T-helper 17 cell (primary cell): ENCODE data around the gene EHD2. TPM values are rescaled to one million over a fixed set of nuclear protein-coding genes. Genes with fewer than 3 reads are reported as not detected.

Experiments used
- ATAC-seq: fragments of 150-1000 bp; cut with Tn5 transposase; 2 replicates; pipeline ENCODE4 v1.10.0; 2021; ENCODE audit warnings: mild to moderate bottlenecking, moderate library complexity
- DNase-seq, 3 donors: peaks; one replicate each; pipeline versions ENCODE4 v3.0.0 to v3.0.0-alpha.2; 2020 to 2021
- H3K9me3 ChIP-seq: one replicate; pipeline ENCODE4 v1.7.0; 2013; ENCODE audit warnings: low read length, mild to moderate bottlenecking; ENCODE audit not compliant: control insufficient read depth, poor library complexity, severe bottlenecking
- H3K27ac Mint-ChIP-seq: one replicate; pipeline ENCODE4 v1.8.0; 2022; ENCODE audit warnings: mild to moderate bottlenecking, moderate library complexity, mixed read lengths
- H3K27me3 Mint-ChIP-seq: one replicate; pipeline ENCODE4 v1.8.0; 2022; ENCODE audit warnings: mixed read lengths
- H3K36me3 Mint-ChIP-seq: one replicate; pipeline ENCODE4 v1.8.0; 2022; ENCODE audit warnings: low read depth, mixed read lengths
- H3K4me1 Mint-ChIP-seq: one replicate; pipeline ENCODE4 v1.8.0; 2022; ENCODE audit warnings: mild to moderate bottlenecking, mixed read lengths
- H3K4me3 Mint-ChIP-seq: one replicate; pipeline ENCODE4 v1.8.0; 2022; ENCODE audit warnings: mild to moderate bottlenecking, moderate library complexity, mixed read lengths
- total RNA-seq, 4 donors: library from RNA in 2 of 4; stranded (reverse) in 2 of 4; gene quantifications; one replicate each; pipeline ENCODE4 v1.2.3 and lab custom pipeline; 2022 to 2026

EHD2 gene
- total RNA-seq, 2 donors from 2014 or later: 0.70 TPM; not detected in 1

DNA sequence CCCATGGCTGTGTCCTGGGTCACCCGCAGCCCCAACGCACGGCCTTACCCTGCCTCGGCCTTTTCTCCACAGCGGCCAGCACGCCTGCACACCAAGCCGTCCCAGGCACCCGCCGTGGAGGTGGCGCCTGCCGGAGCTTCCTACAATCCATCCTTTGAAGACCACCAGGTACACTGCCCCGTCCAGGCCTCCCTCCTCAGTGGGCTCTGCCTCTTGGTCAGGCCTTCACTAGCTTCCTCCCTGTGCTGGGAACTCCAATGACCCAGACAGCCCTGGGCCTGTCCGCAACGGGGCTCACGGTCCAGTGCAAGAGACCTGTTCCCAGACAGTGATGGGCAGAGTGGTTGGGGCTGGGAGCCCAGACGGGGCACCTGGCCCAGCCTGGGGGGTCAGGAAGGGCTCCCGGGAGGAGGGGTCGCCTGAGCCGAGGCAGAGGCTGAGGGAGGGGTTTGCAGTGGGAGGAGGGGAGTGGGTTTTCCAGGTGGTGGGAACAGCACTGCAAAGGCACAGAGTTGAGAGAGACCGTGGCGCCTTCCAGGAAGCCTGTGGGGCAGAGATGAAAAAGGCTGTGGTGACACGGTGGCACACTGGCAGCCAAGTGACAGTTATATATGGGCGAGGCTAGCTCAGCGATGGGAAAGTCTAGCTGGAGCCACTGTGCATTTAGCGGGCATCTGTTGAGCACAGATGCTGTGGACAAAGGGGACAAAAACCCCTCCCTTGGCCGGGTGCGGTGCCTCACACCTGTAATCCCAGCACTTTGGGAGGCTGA, 39.4 kb downstream of the EHD2 start:
- H3K36me3 Mint-ChIP-seq: peaks cover 9% of the 10 kb centered on the region
- H3K4me3 Mint-ChIP-seq: no peak overlapping the region
- peak overlapping the region; percentile 89 for H3K27ac Mint-ChIP-seq
- DNase-seq: no peak
- H3K9me3 ChIP-seq: no peaks in the 10 kb centered on the region
- no peaks in the 10 kb centered on the region for H3K27me3 Mint-ChIP-seq
- H3K4me1 Mint-ChIP-seq: peaks cover 19% of the 10 kb centered on the region
- no peak for ATAC-seq

DNA sequence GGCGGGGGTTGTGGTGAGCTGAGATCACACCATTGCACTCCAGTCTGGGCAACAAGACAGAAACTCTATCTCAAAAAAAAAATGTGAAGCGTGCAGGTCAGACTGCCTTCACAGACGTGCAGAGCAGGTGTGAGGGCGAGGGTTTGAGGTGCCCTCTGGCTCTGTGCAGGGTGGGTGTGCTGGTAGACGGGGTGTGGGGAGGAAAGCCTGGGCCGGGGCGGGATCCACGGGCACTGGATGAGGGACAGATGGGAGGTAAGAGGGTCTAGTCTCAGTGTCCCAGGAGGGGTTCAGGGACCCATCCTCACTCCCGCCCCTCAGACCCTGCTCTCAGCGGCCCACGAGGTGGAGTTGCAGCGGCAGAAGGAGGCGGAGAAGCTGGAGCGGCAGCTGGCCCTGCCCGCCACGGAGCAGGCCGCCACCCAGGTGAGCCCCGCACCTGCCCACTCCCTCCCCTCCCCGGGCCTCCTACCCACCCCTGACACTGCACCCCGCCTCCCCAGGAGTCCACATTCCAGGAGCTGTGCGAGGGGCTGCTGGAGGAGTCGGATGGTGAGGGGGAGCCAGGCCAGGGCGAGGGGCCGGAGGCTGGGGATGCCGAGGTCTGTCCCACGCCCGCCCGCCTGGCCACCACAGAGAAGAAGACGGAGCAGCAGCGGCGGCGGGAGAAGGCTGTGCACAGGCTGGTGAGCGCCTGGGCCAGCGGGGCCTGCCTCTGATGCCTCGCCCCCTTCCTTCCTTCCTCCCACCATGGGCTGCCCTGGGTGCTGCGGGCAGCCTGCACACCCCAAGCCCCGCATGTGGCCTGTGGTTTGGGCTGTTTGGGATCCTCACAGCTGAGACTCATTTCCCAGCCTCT, 41.2 kb downstream of the EHD2 start:
- Mint-ChIP-seq H3K27me3 (no peaks in the 10 kb centered on the region), H3K27ac (peak overlapping the region; percentile 89), H3K4me1 (peaks cover 10% of the 10 kb centered on the region), H3K4me3 (no peak overlapping the region), H3K36me3 (peaks cover 11% of the 10 kb centered on the region)
- DNase-seq: no peak
- peak; percentile 12 for ATAC-seq
- no peaks in the 10 kb centered on the region for H3K9me3 ChIP-seq

- DNase-seq (no peak), ATAC-seq (no peak)
- Mint-ChIP-seq H3K36me3 (peaks cover 11% of the 10 kb centered on the region), H3K27ac (no peak overlapping the region), H3K27me3 (no peaks in the 10 kb centered on the region), H3K4me3 (no peak overlapping the region), H3K4me1 (peaks cover 10% of the 10 kb centered on the region)
- no peaks in the 10 kb centered on the region for H3K9me3 ChIP-seq
Measured at GRCh38 chr19:47755065-47755761, 42.0 kb downstream of the EHD2 start.

DNA sequence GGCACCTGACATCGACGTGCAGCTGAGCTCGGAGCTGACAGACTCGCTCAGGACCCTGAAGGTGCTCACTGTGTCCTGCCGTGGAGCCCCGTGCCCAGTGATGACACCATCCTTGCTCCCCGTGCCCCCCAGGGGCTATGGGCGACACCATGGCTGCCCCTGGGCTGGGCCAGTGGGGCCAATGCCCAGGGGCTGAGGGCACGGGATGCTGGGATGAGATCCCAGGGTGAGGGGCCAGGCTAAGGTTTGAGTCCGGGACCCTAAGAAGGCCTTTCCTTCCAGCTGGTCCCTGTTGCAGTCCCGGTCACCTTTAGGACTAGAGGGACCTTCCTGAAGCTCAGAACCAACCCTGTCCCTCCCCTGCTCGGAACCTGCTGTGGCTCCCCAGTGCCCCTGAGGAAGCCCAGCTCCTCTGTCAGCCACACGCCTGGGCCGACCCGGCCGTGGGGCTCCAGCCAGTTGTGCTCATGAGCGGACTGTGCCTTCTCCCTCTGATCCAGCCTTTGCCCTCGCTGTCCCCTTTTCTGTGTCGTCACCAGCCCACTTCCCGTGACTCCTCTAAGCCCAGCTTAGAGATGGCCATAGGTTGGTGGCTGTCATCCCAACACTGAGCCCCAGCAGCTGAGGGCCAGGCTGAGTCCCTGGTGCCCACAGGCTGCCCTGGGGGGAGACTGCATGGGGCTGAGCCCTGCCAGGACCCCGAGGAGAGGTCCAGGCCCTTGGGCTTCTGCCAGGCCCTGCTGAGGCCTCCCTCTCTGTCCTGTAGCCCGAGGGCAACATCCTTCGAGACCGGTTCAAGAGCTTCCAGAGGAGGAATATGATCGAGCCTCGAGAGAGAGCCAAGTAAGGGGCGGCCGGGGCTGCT, 42.8 kb downstream of the EHD2 start:
- no peak for ATAC-seq
- peaks cover 11% of the 10 kb centered on the region for H3K36me3 Mint-ChIP-seq
- no peak overlapping the region for H3K4me3 Mint-ChIP-seq

GRCh38 chr19:47756627-47756929, 43.4 kb downstream of the EHD2 start:
- DNase-seq (no peak), ATAC-seq (no peak)
- peaks cover 7% of the 10 kb centered on the region for H3K4me1 Mint-ChIP-seq
- H3K4me3 Mint-ChIP-seq: no peak overlapping the region
- peaks cover 11% of the 10 kb centered on the region for H3K36me3 Mint-ChIP-seq
- no peaks in the 10 kb centered on the region for H3K27me3 Mint-ChIP-seq
- H3K27ac Mint-ChIP-seq: peak overlapping the region; percentile 80
- no peaks in the 10 kb centered on the region for H3K9me3 ChIP-seq

More for the DNA sequence above, 42.8 kb downstream of the EHD2 start:
- H3K27ac Mint-ChIP-seq: peak overlapping the region; percentile 80
- no peak for DNase-seq
- H3K4me1 Mint-ChIP-seq: peaks cover 7% of the 10 kb centered on the region
- H3K27me3 Mint-ChIP-seq: no peaks in the 10 kb centered on the region
- H3K9me3 ChIP-seq: no peaks in the 10 kb centered on the region

DNA sequence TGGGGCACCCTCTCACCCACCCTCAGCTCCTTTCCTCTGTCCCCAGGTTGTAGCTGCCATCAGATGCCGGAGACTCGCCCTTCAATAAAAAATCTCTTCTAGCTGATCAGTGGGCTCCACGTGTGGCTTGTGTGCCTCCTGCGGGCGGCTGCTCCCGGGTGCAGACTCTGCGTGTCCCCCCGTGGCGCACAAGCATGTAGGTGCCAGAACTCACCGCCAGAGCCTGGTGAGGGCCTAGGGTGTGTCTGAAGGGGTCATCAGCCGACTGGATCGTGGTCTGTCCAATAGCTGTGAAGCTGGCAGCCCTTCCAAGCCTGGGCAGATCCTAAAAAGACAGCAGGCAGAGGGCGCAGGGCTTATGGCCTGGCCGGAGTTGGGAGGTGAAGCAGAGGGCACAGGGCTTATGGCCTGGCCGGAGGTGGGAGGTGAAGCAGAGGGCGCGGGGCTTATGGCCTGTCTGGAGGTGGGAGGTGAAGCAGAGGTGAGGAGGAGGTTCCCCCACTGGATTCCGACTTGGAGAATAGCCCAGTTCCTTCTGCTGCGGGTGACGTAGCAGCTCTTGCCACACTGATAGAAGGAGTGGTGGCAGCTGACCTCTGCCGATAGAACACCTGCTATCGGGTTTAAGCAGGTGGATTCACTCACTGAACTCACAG, 43.9 kb downstream of the EHD2 start:
- Mint-ChIP-seq H3K36me3 (peaks cover 11% of the 10 kb centered on the region), H3K27ac (peak overlapping the region; percentile 80), H3K4me3 (peak overlapping the region; percentile 31), H3K4me1 (peaks cover 7% of the 10 kb centered on the region), H3K27me3 (no peaks in the 10 kb centered on the region)
- no peaks in the 10 kb centered on the region for H3K9me3 ChIP-seq
- no peak for DNase-seq
- no peak for ATAC-seq

DNA sequence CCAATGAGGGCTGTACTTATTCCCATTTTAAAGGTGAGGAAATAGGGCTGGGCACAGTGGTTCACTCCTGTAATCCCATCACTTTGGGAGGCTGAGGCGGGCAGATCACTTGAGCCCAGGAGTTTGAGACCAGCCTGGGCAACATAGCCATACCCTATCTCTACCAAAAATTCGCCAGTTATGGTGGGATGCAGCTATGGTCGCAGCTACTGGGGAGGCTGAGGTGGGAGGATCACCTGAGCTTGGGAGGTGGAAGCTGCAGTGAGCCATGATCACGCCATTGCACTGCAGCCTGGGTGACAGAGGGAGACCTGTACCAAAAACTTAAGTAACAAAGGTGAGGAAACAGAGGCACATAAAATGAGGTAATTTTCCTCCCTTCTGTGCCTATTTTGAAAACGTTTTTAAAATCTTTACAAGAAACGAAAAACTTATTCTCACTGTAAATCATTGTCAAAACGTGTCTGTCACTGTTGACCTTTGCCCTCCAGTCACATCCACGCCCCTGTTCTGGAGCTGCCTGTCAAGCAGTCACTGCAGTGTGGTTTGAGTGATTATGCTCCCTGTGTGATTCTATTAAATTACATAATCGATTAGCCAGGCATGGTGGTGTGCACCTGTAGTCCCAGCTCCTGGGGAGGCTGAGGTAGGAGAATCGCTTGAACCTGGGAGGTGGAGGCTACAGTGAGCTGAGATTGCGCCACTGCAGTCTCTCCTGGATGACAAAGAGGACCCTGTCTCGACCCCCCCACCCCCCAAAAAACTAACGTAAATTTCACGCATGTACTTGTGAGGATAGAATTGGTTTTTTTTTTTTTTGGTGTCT, 44.6 kb downstream of the EHD2 start:
- peaks cover 11% of the 10 kb centered on the region for H3K36me3 Mint-ChIP-seq
- peaks cover 7% of the 10 kb centered on the region for H3K4me1 Mint-ChIP-seq
- DNase-seq: no peak

DNA sequence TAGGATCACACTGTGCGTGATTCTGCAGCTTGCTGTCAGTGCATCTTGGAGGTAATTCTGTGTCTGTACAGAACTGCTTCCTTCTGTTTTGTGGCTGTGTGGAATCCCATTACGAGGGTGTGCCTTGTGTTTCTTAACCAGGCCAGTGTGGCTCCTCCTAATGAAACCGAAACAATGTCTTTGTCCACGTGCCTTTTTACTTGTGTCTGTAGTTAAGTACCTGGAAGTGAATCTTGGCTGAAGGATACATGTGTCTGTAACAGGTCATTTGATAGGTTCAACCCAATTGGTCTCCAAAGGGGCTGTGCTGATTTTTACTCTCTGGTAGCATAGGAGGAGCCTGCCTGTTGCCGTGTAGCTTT, 45.2 kb downstream of the EHD2 start:
- H3K27ac Mint-ChIP-seq: peak overlapping the region; percentile 80

More for the DNA sequence above, 44.6 kb downstream of the EHD2 start:
- no peak for ATAC-seq
- Mint-ChIP-seq H3K27me3 (no peaks in the 10 kb centered on the region), H3K4me3 (peak overlapping the region; percentile 10), H3K27ac (peak overlapping the region; percentile 80)
- H3K9me3 ChIP-seq: no peaks in the 10 kb centered on the region

GRCh38 chr19:47760632-47760999, 47.4 kb downstream of the EHD2 start:
- no peak for DNase-seq
- H3K27ac Mint-ChIP-seq: peak overlapping the region; percentile 66
- no peak for ATAC-seq
- peaks cover 9% of the 10 kb centered on the region for H3K4me1 Mint-ChIP-seq
- no peak overlapping the region for H3K4me3 Mint-ChIP-seq
- no peaks in the 10 kb centered on the region for H3K9me3 ChIP-seq
- H3K36me3 Mint-ChIP-seq: peaks cover 9% of the 10 kb centered on the region
- H3K27me3 Mint-ChIP-seq: no peaks in the 10 kb centered on the region

More for the DNA sequence above, 45.2 kb downstream of the EHD2 start:
- no peak for ATAC-seq
- Mint-ChIP-seq H3K4me3 (peak overlapping the region; percentile 10), H3K27me3 (no peaks in the 10 kb centered on the region), H3K4me1 (peaks cover 7% of the 10 kb centered on the region), H3K36me3 (peaks cover 11% of the 10 kb centered on the region)
- DNase-seq: no peak
- no peaks in the 10 kb centered on the region for H3K9me3 ChIP-seq

DNA sequence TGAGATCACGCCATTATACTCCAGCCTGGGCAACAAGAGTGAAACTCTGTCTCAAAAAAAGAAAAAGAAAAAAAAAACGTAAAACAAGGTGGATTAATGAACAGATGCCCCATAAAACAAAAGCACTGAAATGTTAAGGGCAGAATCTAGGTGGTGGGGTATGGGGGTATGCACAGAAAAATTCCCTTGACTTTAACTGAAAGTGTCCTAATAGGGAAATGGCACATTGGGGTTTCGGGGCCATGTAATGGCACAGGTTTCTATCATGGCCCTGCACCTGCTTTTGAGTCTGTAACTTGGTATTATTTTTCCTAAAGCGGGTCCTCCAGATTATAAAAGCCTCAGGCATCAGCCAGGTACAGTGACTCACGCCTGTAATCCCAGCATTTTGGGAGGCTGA, 48.3 kb downstream of the EHD2 start:
- Mint-ChIP-seq H3K27me3 (no peaks in the 10 kb centered on the region), H3K27ac (peak overlapping the region; percentile 66), H3K36me3 (peaks cover 7% of the 10 kb centered on the region), H3K4me3 (peak overlapping the region; percentile 36), H3K4me1 (peaks cover 9% of the 10 kb centered on the region)
- DNase-seq (no peak), ATAC-seq (no peak)
- H3K9me3 ChIP-seq: no peaks in the 10 kb centered on the region

DNA sequence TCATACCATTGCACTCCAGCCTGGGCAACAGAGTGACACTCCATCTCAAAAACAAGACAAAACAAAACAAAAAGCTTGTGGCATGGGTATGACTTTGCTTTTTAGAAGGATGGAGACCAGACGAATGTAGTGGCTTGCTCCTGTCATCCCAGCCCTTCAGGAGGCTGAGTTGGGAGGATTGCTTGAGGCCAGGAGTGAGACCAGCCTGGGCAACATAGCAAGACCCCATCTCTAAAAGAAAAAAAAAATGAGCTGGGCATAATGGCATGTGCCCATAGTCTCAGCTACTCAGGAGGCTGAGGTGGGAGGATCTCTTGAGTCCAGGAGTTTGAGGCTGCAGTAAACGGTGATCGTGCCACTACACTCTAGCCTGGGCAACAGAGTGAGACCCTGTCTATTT, 48.9 kb downstream of the EHD2 start:
- peak; percentile 4 for ATAC-seq
- Mint-ChIP-seq H3K27ac (peak overlapping the region; percentile 66), H3K4me3 (no peak overlapping the region)

More for the DNA sequence above, 48.9 kb downstream of the EHD2 start:
- no peak for DNase-seq
- Mint-ChIP-seq H3K4me1 (peaks cover 6% of the 10 kb centered on the region), H3K36me3 (peaks cover 3% of the 10 kb centered on the region), H3K27me3 (no peaks in the 10 kb centered on the region)
- H3K9me3 ChIP-seq: no peaks in the 10 kb centered on the region
